ENCODE results near the gene APOBEC3G. TPM values are rescaled to one million over a fixed set of nuclear protein-coding genes. Genes with fewer than 3 reads are reported as not detected.
"Not testable (repeated sequence)": the region's sequence is repeated elsewhere in the genome, so short reads cannot be mapped to it uniquely, and the experiment has no call there.

The APOBEC3G gene
- 1 to 10 TPM; 1.3 to 8.0 (median 5.9) TPM for polyA plus RNA-seq
- long read RNA-seq, donor 1, partial matches to known transcripts = 0 of 1 reads
- long read RNA-seq, donor 1, other reads (novel, unspliced or antisense) = 0 of 1 reads
- long read RNA-seq, donor 2, partial matches to known transcripts = 0 of 1 reads
- long read RNA-seq, donor 2, other reads (novel, unspliced or antisense) = 0 of 1 reads
- long read RNA-seq, donor 3, partial matches to known transcripts = 0 of 4 reads
- long read RNA-seq, donor 3, other reads (novel, unspliced or antisense) = 0 of 4 reads
- long read RNA-seq, donor 4 = 0 reads
- long read RNA-seq, donor 5, partial matches to known transcripts = 0 of 1 reads
- long read RNA-seq, donor 5, other reads (novel, unspliced or antisense) = 0 of 1 reads
- long read RNA-seq, donor 6, partial matches to known transcripts = 0 of 1 reads
- long read RNA-seq, donor 6, other reads (novel, unspliced or antisense) = 0 of 1 reads
- long read RNA-seq, donor 7 = 0 reads
- long read RNA-seq, donor 8 = 0 reads
- long read RNA-seq, donor 9 = 0 reads
- long read RNA-seq, donor 10, transcript APOBEC3G-201 (8 exons, 1,834 nt) = major isoform, 5 of 5 reads
- long read RNA-seq, donor 10, partial matches to known transcripts = 0 of 5 reads
- long read RNA-seq, donor 10, other reads (novel, unspliced or antisense) = 0 of 5 reads

DNA sequence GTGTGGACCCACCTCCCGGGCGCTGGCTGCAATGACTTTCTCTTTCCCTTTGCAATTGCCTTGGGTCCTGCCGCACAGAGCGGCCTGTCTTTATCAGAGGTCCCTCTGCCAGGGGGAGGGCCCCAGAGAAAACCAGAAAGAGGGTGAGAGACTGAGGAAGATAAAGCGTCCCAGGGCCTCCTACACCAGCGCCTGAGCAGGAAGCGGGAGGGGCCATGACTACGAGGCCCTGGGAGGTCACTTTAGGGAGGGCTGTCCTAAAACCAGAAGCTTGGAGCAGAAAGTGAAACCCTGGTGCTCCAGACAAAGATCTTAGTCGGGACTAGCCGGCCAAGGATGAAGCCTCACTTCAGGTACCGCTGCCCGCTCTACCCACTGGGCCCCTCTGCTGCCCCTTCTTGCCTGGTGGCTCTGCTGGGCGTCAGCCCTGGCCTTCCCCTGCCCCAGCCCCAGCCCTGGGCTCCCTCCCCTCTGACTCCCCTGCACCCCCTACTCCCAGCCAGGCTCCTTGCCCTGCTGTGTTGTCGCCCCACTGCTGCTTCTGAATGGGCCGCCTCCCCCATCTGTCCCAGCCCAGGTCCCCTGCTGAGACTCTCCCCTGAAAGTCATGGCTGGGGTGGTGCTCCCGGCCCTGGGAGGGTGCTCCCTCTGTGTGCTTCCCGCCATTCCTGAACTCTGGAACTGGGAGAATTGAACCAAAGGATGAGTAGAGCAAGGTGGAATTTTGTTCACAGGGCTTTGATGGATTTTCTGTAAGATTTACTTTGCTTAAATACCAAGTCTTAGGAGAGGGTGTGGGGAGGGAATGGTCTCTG is at the start of gene APOBEC3G:
Gene APOBEC3G (plus strand): TSS at position 250 of the 815 bp plus-strand sequence. CDS start 87 bp downstream, at position 337.
- H3K4me1 ChIP-seq (ENCODE audit: control insufficient read depth in 3 of 3, insufficient read depth in 2 of 3, low read depth in 1 of 3, low read length in 2 of 3); H3K36me3 ChIP-seq (ENCODE audit: control insufficient read depth in 3 of 3, insufficient read depth in 2 of 3, low read depth in 1 of 3, low read length in 3 of 3); H3K27me3 ChIP-seq (ENCODE audit: control insufficient read depth in 3 of 3, insufficient read depth in 3 of 3, low read length in 3 of 3); H3K9me3 ChIP-seq (ENCODE audit: control insufficient read depth in 2 of 2, insufficient read depth in 1 of 2, low read depth in 1 of 2, low read length in 1 of 2): not testable (repeated sequence)
- H3K27ac ChIP-seq (ENCODE audit: low read depth in 1 of 3, low read length in 2 of 3) = peak within 1 kb of the TSS; percentile 45 to 90 (median 62)
- DNase-seq = peak; percentile 46 to 57
- peak within 1 kb of the TSS; percentile 40 to 56 (median 47) for H3K4me3 ChIP-seq (ENCODE audit: low read depth in 1 of 3, low read length in 3 of 3)
- peak; percentile 10 for FAIRE-seq
- 5 to 11% (median 6%) methylated on average over 13 to 15 of the region's 17 CpGs for WGBS, 3 donors

DNA sequence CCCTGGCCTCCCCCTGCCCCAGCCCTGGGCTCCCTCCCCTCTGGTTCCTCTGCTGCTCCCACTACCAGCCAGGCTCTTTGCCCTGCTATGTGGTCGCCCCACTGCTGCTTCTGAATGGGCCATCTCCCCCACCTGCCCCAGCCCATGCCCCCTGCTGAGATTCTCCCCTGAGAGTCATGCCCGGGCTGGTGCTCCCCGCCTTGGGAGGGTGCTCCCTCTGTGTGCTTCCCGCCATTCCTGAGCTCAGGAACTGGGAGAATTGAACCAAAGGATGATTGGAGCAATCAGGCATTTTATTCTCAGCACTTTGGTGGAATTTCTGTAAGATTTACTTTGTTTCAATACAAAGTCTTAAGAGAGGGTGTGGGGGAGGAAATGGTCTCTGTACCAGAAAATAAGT is 49.4 kb upstream of the APOBEC3G start:
- WGBS, 3 donors = 88 to 91% (median 91%) methylated on average over 4 of the region's 4 CpGs
- Histone ChIP-seq H3K4me1 (ENCODE audit: control insufficient read depth in 3 of 3, insufficient read depth in 2 of 3, low read depth in 1 of 3, low read length in 2 of 3) (no peaks in the 10 kb centered on the region), H3K36me3 (ENCODE audit: control insufficient read depth in 3 of 3, insufficient read depth in 2 of 3, low read depth in 1 of 3, low read length in 3 of 3) (peaks cover 0 to 18% (median 0%) of the 10 kb centered on the region in 3 donors), H3K9me3 (ENCODE audit: control insufficient read depth in 2 of 2, insufficient read depth in 1 of 2, low read depth in 1 of 2, low read length in 1 of 2) (no peaks in the 10 kb centered on the region), H3K27me3 (ENCODE audit: control insufficient read depth in 3 of 3, insufficient read depth in 3 of 3, low read length in 3 of 3) (no peaks in the 10 kb centered on the region), H3K27ac (ENCODE audit: low read depth in 1 of 3, low read length in 2 of 3) (no peak overlapping the region), H3K4me3 (ENCODE audit: low read depth in 1 of 3, low read length in 3 of 3) (no peak overlapping the region)
- FAIRE-seq (no peak), DNase-seq (no peak)

DNA sequence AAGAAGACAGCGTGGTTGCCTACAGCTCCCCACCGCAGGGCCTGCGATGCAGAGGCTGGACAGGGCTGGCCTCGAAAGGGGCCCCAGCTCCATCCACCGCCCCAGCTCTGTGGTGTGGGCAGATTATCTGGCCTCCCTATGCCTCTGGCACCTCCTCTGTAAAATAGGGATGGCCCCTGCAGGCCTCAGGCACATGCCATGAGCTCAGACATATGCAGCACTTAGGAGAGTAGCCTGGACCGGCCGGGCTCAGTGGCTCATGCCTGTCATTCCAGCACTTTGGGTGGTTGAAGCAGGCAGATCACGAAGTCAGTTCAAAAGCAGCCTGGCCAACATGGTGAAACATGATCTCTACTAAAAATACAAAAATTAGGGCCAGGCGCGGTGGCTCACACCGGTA is 48.8 kb upstream of the APOBEC3G start:
- no peak overlapping the region for H3K27ac ChIP-seq (ENCODE audit: low read depth in 1 of 3, low read length in 2 of 3)
- DNase-seq (no peak), FAIRE-seq (no peak)
- H3K4me3 ChIP-seq (ENCODE audit: low read depth in 1 of 3, low read length in 3 of 3) = no peak overlapping the region
- no peaks in the 10 kb centered on the region for H3K9me3 ChIP-seq (ENCODE audit: control insufficient read depth in 2 of 2, insufficient read depth in 1 of 2, low read depth in 1 of 2, low read length in 1 of 2)
- H3K4me1 ChIP-seq (ENCODE audit: control insufficient read depth in 3 of 3, insufficient read depth in 2 of 3, low read depth in 1 of 3, low read length in 2 of 3) = no peaks in the 10 kb centered on the region
- WGBS, 3 donors = 93 to 97% (median 95%) methylated on average over 11 of the region's 11 CpGs
- H3K36me3 ChIP-seq (ENCODE audit: control insufficient read depth in 3 of 3, insufficient read depth in 2 of 3, low read depth in 1 of 3, low read length in 3 of 3) = peaks cover 0 to 18% (median 0%) of the 10 kb centered on the region in 3 donors
- no peaks in the 10 kb centered on the region for H3K27me3 ChIP-seq (ENCODE audit: control insufficient read depth in 3 of 3, insufficient read depth in 3 of 3, low read length in 3 of 3)

GRCh38 chr22:39029227-39029626 is 47.8 kb upstream of the APOBEC3G start:
- Histone ChIP-seq H3K4me1 (ENCODE audit: control insufficient read depth in 3 of 3, insufficient read depth in 2 of 3, low read depth in 1 of 3, low read length in 2 of 3) (no peaks in the 10 kb centered on the region), H3K36me3 (ENCODE audit: control insufficient read depth in 3 of 3, insufficient read depth in 2 of 3, low read depth in 1 of 3, low read length in 3 of 3) (peaks cover 0 to 10% (median 0%) of the 10 kb centered on the region in 3 donors), H3K27me3 (ENCODE audit: control insufficient read depth in 3 of 3, insufficient read depth in 3 of 3, low read length in 3 of 3) (no peaks in the 10 kb centered on the region), H3K4me3 (ENCODE audit: low read depth in 1 of 3, low read length in 3 of 3) (no peak overlapping the region), H3K9me3 (ENCODE audit: control insufficient read depth in 2 of 2, insufficient read depth in 1 of 2, low read depth in 1 of 2, low read length in 1 of 2) (no peaks in the 10 kb centered on the region), H3K27ac (ENCODE audit: low read depth in 1 of 3, low read length in 2 of 3) (no peak overlapping the region)
- no peak for FAIRE-seq
- no peak for DNase-seq
- 92 to 95% (median 94%) methylated on average over 13 of the region's 13 CpGs for WGBS, 3 donors

DNA sequence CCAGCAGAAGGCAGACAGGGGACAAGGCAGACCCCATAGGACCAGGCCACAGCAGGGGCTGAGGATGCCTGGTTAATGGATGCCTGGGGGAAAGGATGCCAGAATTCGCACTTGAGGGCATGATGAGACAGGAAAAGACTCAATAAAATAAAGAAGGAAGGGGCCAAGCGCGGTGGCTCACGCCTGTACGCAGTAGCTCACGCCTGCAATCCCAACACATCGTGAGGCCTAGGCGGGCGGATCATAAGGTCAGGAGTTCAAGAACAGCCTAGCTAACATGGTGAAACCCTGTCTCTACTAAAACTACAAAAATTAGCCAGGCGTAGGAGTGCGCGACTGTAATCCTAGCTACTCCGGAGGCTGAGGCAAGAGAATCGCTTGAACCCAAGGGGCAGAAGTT is 46.4 kb upstream of the APOBEC3G start:
- DNase-seq (no peak), FAIRE-seq (no peak)
- no peaks in the 10 kb centered on the region for H3K4me1 ChIP-seq (ENCODE audit: control insufficient read depth in 3 of 3, insufficient read depth in 2 of 3, low read depth in 1 of 3, low read length in 2 of 3)
- H3K27ac ChIP-seq (ENCODE audit: low read depth in 1 of 3, low read length in 2 of 3) = no peak overlapping the region
- H3K4me3 ChIP-seq (ENCODE audit: low read depth in 1 of 3, low read length in 3 of 3) = no peak overlapping the region
- H3K36me3 ChIP-seq (ENCODE audit: control insufficient read depth in 3 of 3, insufficient read depth in 2 of 3, low read depth in 1 of 3, low read length in 3 of 3) = peaks cover 0 to 6% (median 0%) of the 10 kb centered on the region in 3 donors
- WGBS, 3 donors = 92 to 96% (median 93%) methylated on average over 14 of the region's 14 CpGs
- no peaks in the 10 kb centered on the region for H3K9me3 ChIP-seq (ENCODE audit: control insufficient read depth in 2 of 2, insufficient read depth in 1 of 2, low read depth in 1 of 2, low read length in 1 of 2)
- H3K27me3 ChIP-seq (ENCODE audit: control insufficient read depth in 3 of 3, insufficient read depth in 3 of 3, low read length in 3 of 3) = no peaks in the 10 kb centered on the region

DNA sequence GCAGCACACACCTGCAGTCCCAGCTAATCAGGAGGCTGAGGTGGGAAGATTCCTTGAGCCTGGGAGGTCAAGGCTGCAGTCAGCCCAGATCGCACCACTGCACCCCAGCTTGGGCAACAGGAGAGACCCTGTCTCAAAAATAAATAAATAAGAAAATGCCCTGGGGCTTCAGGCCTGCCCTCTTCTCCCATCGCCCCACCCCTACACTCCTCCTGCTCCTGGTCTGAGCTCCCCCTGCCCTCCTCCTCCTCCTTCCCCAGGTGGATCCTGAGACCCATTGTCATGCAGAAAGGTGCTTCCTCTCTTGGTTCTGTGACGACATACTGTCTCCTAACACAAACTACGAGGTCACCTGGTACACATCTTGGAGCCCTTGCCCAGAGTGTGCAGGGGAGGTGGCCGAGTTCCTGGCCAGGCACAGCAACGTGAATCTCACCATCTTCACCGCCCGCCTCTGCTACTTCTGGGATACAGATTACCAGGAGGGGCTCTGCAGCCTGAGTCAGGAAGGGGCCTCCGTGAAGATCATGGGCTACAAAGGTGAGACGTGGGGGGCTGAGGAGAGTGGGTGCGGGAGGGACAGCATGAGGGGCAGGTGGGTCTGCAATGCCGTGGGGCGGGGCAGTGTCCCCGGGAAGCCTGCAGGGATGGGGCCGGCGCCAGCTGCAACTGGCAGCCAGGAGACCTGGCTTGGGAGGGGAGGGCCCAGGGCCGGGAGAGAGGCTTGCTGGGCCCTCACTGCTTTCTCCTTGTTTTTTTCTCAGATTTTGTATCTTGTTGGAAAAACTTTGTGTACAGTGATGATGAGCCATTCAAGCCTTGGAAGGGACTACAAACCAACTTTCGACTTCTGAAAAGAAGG is 45.4 kb upstream of the APOBEC3G start:
- FAIRE-seq, DNase-seq: not testable (repeated sequence)
- WGBS, 3 donors = 55 to 71% (median 67%) methylated on average over 14 to 17 of the region's 18 CpGs

DNA sequence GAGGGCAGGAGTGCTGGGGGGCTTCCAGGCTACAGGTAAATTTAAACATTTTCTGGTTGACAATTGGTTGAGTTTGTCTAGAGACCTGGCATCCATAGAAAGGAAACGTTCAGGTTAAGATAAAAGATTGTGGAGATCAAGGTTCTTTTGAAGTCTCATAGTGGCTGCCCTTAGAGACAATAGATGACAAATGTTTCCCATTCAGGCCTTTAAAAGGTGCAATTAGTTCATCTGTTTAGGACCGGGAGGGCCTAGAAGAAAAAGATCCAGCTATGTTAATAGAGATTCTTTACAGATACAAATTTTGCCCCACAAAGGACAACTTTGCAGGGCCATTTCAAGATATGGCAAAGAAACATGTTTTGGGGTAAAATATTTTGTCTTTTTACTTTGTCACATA is 40.0 kb upstream of the APOBEC3G start:
- WGBS, 3 donors = 20 to 33% (median 28%) methylated on average over 2 of the region's 2 CpGs
- not testable (repeated sequence) for H3K9me3 ChIP-seq (ENCODE audit: control insufficient read depth in 2 of 2, insufficient read depth in 1 of 2, low read depth in 1 of 2, low read length in 1 of 2); H3K27ac ChIP-seq (ENCODE audit: low read depth in 1 of 3, low read length in 2 of 3); H3K36me3 ChIP-seq (ENCODE audit: control insufficient read depth in 3 of 3, insufficient read depth in 2 of 3, low read depth in 1 of 3, low read length in 3 of 3); H3K4me1 ChIP-seq (ENCODE audit: control insufficient read depth in 3 of 3, insufficient read depth in 2 of 3, low read depth in 1 of 3, low read length in 2 of 3); DNase-seq; FAIRE-seq; H3K4me3 ChIP-seq (ENCODE audit: low read depth in 1 of 3, low read length in 3 of 3); H3K27me3 ChIP-seq (ENCODE audit: control insufficient read depth in 3 of 3, insufficient read depth in 3 of 3, low read length in 3 of 3)

More for the DNA sequence above, 45.4 kb upstream of the APOBEC3G start:
- H3K4me1 ChIP-seq (ENCODE audit: control insufficient read depth in 3 of 3, insufficient read depth in 2 of 3, low read depth in 1 of 3, low read length in 2 of 3); H3K36me3 ChIP-seq (ENCODE audit: control insufficient read depth in 3 of 3, insufficient read depth in 2 of 3, low read depth in 1 of 3, low read length in 3 of 3); H3K27me3 ChIP-seq (ENCODE audit: control insufficient read depth in 3 of 3, insufficient read depth in 3 of 3, low read length in 3 of 3); H3K27ac ChIP-seq (ENCODE audit: low read depth in 1 of 3, low read length in 2 of 3); H3K4me3 ChIP-seq (ENCODE audit: low read depth in 1 of 3, low read length in 3 of 3); H3K9me3 ChIP-seq (ENCODE audit: control insufficient read depth in 2 of 2, insufficient read depth in 1 of 2, low read depth in 1 of 2, low read length in 1 of 2): not testable (repeated sequence)
